SIG-M5 treated with dmso at 0.1 percent for 504 hours (cell line): ENCODE data around the gene EVI5L.

Experiments
- DNase-seq: peaks from one replicate; lab custom pipeline; 2025; ENCODE audit not compliant: unreplicated experiment; lab: John Stamatoyannopoulos, UW

Gene EVI5L

DNA sequence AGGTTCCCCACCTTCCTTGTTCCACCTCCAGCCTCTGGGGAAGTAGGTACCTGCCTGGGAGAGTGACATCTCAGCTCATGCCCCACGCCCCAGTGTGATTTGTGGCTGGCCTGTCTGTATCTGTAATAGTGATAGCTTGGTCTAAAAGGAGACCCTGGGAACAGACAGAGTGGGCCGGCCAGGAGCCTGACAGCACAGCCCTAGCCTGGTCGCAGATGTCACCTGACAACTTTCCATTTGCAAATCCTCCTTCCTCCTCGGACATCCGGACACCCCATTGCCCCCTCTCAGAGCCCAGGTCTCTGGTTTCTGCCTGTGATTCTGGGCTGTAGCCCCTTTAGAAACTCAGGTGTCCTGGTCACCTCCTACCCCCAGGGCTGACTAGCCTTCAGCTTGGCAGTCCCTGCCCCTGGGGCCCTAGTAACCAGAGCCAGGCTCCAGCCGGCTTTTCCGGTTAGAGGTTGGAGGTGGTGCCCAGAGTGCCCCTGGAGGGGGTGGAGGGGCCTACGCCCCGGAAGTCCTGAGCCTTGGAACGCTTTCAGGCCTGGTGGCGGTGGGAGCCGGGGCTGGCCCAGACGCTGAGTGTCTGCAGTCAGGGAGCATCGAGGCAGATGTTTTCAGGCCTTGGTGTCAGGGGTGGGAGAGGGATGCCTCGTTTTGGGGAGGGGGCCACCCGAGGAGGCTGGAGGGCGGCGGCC lies 64.7 kb downstream of the EVI5L start:
- no peak for DNase-seq

DNA sequence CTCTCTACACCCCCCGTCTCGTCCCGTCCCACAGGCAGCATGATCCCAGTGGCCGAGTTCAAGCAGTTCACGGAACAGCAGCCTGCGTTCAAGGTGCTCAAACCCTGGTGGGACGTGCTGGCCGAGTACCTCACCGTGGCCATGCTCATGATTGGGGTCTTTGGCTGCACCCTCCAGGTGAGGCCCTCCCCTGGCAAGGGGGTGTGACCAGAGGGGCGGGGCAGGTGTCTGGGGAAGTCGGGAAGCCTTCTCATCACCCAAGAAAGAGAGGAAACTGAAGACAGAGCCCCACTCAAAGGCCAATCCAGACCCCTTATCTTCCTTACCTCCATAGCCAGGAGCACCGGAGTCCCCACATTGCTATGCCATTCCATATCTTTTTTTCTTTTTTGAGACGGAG lies 65.5 kb downstream of the EVI5L start:
- DNase-seq, result no peak

DNA sequence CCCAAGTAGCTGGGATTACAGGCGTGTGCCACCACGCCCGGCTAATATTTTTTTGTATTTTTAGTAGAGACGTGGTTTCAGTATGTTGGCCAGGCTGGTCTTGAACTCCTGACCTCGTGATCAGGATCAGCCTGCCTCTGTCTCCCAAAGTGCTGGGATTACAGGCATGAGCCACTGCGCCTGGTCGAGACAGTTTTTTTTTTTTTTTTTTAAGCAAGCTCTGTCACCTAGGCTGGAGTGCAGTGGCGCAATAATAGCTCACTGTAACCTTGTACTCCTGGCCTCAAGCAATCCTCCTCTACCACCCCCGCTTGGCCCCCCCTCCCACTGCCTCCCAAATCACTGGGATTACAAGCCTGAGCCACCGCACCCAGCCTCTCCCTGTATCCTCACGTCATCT lies 67.3 kb downstream of the EVI5L start:
- no peak for DNase-seq

DNA sequence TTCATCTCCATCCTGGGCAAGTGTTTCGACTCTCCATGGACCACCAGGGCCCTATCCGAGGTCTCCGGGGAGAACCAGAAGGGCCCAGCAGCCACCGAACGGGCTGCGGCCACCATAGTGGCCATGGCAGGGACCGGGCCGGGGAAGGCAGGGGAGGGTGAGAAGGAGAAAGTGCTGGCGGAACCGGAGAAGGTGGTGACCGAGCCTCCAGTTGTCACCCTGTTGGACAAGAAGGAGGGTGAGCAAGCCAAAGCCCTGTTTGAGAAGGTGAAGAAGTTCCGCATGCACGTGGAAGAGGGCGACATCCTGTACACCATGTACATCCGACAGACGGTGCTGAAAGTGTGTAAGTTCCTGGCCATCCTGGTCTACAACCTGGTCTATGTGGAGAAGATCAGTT lies 68.9 kb downstream of the EVI5L start:
- DNase-seq, result no peak

DNA sequence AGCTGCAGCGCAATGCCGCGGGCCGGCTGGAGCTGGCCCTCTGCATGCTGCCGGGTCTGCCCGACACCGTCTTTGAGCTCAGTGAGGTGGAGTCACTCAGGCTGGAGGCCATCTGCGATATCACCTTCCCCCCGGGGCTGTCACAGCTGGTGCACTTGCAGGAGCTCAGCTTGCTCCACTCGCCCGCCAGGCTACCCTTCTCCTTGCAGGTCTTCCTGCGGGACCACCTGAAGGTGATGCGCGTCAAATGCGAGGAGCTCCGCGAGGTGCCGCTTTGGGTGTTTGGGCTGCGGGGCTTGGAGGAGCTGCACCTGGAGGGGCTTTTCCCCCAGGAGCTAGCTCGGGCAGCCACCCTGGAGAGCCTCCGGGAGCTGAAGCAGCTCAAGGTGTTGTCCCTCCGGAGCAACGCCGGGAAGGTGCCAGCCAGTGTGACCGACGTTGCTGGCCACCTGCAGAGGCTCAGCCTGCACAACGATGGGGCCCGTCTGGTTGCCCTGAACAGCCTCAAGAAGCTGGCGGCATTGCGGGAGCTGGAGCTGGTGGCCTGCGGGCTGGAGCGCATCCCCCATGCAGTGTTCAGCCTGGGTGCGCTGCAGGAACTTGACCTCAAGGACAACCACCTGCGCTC lies 69.8 kb downstream of the EVI5L start:
- DNase-seq, result no peak

DNA sequence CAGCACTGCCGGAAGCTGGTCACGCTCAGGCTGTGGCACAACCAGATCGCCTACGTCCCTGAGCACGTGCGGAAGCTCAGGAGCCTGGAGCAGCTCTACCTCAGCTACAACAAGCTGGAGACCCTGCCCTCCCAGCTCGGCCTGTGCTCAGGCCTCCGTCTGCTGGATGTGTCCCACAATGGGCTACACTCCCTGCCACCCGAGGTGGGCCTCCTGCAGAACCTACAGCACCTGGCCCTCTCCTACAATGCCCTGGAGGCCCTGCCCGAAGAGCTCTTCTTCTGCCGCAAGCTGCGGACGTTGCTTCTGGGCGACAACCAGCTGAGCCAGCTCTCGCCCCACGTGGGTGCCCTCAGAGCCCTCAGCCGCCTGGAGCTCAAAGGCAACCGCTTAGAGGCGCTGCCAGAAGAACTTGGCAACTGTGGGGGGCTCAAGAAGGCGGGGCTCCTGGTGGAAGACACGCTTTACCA lies 70.4 kb downstream of the EVI5L start:
- no peak for DNase-seq

DNA sequence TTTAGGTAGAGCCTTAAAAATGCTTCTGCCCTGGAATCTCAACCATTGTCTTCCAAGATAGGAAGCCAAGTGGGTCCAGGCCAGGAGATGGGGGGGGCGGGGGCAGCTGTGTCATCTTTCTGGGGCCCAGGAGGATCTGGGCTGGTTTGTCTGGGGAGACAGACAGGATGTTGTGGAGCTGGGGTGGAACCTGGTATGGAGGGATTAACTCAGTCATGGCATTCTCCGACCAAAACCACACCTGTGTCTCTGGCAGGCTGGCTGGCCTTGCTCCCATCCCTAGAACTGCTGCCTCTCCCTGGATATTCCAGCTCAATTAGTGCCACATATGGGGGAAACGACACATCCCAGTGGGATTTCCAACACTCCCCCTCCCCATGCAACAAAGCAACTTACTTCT lies 70.9 kb downstream of the EVI5L start:
- no peak for DNase-seq

DNA sequence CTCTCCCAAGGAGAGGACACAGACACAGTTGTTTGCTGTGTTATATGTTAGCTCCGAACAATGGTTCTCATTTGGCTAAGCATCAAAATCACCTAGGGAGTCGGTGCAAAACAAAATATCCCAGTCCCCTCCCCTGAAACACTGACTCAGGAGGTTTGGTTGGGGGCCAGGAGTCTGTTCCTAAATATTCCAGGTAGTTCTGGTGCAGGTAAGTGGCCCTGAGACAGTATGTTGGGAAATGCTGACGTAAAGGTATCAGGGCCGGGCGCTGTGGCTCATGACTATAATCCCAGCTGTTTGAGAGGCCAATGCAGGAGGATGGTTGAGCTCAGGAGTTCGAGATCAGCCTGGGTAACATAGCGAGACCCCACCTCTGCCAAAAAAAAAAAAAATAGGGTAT lies 71.3 kb downstream of the EVI5L start:
- no peak for DNase-seq

DNA sequence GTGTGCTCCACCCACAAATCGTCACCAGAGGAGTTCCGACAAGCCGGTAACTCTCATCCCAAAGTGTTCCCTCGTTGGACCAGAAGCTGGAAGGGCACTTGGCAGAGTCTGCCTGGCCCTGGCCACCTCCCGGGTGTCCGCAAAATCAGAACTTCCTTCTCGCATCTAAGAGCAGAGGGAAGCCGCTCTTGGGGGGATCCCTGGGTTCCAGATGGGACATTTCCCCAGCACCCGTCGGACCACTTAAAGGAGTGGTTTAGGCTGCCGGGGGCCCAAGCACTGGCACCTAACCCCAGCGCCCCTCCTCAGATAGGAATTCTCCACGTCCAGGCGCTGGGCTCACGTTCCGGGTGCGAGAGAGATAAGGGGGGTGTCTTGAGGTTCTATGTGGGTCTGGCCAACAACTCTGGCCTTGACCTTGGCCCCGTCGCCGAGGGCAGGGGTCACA lies 72.8 kb downstream of the EVI5L start:
- no peak for DNase-seq

DNA sequence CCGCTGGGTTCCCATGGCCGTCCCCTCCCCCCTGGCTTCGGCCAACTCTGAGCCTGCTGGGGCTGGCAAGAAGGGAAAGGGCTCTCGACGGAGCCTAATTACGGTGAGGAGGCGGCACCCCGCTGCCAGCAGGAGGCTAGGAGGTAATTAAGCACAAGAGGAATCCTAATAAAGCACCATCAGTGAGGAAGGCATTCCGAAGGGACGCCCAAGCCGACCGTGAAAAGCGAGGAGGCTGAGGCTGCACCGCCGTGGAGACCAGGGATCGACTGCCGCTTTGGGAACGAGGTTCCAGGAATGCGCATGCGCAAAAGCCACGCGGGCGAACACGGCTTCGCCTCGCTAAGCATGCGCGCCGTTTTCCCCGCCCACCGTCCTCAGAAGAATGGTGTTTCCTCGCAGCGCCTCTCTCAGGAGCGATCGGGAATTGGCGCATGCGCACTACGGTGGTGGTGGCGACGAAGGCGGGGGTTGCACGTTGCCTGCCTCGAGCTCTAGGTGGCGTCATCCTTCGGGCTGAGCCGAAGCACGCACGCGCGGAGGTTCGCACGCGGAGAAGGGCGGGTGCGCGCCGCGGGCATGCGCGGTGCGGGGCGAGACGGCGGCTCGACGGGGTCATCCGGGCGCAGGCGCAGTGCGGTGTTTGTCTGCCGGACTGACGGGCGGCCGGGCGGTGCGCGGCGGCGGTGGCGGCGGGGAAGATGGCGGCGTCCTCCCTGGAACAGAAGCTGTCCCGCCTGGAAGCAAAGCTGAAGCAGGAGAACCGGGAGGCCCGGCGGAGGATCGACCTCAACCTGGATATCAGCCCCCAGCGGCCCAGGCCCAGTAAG lies 73.4 kb downstream of the EVI5L start, which contains the start of gene MAP2K7:
Gene MAP2K7, plus strand, starts transcription at position 634 of the 830 bp plus-strand sequence. Its CDS starts 68 bp downstream, at position 702.
- peak; percentile 94 for DNase-seq

DNA sequence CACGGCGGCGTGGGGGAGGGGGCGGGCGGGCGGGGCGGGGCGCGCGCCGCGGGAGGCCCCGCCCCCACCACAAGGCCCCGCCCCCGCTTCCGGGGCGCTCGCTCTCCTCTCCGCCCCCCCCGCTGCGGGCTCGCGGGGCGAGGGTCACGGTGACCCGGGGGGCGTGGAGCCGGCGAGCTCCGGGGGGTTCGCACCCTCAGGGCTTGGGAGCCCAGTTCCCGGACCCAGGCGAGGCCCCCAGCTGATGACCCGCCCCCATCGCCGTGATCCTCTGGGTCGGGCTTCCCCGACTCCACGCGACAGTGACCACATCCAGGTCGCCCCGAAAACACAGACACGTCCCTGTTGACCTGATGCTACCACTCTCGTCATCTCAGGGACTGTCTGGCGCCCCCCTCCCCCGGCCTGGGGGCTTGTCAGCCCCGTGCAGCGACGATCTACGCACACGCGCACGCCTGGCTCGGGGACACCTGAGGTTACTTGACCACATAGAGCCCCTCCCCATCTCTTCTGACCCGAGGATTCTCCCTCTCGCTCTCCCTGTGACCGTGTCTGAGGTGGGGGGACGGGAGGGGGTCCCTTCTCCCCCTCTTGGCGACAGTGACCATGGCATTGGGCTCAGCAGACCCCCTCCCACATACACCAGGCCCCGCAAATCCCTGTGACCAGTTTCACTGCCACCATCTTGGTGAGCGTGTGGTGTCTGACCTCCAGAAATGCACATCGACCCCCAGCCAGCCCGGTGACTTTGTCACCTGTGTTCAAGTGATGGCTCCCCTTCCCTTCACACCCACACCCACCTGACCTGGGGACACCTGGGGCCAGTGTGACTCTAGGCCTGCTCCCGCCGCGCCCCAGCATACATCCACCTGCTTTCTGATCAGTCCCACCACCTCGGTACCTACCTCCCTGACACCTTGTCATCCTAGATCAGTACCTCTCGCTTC lies 74.3 kb downstream of the EVI5L start:
- no peak for DNase-seq

DNA sequence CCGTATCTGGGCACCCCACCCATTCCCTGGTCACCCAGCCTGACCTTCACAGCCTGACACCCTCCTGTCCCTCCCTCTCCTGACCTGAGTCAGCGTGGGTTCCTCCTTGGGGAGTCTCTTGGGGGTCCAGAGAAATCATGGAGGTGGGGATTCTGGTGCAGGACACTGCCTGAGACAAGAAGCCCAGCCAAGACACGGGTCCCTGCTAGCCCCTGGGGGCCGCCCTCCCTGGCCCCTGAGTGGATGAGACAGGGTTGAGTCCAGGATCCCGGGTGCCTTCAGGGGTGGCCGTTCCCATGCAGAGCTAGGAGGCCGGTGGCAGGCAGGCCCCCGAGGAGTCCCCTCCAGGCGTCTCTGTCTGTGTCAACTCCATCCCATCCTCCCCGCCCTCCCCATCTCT lies 75.2 kb downstream of the EVI5L start:
- no peak for DNase-seq

DNA sequence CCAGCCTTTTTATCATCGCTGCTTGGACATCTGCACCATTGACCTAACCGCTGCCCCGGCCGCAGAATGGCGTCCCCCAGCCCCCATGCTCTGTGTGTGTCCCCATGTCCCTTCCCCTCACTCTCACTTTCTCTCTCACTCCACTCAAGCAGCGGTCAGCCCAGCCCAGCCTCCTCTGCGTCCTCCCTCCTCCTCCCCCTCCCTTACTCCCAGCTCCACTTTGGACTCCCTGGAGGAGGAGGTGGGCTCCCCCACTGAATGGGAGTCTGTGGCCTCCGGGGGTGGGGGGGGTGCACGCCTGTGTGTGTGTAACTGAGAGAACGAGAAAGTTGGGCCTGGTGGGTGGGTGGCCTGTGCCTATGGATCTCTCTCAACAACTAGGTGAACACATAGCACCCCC lies 75.8 kb downstream of the EVI5L start:
- DNase-seq, result no peak

DNA sequence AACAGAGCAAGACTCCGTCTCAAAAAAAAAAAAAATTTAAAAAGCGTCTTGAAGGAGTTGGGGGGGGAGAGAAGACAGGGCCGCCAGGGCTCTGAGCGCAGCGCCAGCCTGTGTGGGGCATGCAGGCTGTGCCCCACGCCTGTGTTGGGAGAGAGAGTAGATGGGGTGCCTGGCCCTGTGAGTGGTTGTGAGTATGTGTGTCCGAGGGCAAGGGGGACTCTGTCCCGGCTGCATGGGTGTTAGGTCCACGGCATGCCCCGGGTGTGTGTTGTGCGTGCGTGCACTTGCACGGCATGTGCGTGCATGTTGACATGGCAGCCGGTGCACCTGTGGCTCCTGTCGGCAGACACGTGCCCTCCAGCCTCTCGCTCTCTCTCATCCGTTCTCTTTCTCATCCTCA lies 77.1 kb downstream of the EVI5L start:
- no peak for DNase-seq

DNA sequence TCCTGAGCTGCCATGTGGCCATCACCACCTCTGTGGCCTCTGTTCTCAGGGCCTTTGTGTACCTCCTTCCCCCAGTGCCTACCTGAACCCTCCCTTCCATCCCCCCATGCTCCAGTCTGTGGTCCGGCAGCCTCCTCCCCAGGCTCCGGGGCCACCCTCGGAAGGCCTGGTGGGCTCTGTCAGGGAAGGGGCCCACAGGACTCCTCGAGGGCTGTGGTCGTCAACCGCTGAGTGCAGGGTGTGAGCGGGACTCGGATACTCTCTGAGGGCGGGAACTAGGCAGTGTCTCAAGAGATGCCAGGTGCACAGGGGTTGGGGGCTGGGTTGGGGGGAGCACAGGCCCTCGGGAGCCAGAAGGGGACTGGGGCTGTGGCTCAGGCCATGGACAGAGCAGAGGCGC lies 77.5 kb downstream of the EVI5L start:
- no peak for DNase-seq

DNA sequence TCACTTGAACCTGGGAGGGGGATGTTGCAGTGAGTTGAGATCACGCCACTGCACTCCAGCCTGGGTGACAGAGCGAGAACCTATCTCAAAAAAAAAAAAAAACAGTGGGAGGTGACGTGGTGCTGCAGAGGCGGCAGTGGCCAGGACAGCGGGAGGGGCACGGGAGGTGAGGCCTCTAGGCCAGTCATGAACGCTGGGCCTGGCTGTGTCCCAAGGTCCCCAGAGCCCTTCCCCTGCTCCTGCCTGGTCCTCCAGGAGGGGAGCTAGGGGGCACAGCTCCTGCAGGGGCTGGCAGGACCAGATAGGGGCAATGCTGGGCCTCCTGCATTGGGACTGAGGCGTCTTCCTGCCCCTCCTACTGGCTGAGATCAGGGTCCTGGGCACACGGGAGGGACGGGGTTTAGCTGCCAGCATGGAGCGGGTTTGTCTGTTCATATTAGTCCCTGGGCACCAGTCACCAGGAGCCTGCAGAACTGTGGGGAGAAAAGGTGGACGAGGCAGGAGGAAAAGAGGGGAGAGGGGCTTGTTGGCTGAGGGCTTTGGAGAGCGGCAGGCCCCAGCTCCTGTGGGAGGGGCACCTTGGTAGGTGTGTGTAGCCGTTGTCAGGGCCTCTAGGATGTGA lies 78.2 kb downstream of the EVI5L start:
- no peak for DNase-seq

DNA sequence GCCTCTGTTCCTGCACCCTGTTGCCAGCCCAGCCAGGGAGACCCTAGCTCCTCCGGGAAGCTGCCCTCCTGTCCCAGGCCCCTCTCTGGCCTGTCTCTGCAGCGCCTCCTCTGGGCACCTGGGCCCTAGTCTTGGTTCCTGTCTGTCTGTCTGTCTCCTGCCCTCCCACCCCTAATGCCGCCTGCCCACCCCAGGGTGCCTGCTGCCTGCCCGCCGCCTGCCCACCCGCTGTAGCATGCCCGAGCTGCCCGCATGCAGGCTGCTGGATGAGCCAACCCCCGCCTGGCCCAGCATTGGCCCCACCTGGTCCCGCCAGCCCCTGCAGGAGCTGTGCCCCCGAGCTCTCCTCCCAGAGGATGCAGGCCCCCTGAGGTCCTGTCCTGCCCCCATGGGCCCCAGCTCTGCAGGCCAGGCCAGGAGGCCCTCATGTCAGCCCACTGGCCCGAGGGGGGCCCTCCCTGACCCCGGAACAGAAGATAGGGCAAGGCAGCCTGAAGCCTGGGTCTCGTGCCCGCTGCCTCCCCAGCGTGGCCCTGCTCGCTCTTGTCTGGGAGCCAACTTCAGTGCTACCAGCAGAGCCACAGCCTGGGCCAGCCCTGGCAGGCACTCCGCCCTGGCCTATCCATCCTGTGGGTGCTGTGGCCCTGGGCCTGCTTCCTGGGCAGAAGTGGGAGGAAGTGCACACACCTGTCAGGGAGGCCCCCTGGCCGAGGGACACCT lies 78.9 kb downstream of the EVI5L start:
- DNase-seq, result no peak

DNA sequence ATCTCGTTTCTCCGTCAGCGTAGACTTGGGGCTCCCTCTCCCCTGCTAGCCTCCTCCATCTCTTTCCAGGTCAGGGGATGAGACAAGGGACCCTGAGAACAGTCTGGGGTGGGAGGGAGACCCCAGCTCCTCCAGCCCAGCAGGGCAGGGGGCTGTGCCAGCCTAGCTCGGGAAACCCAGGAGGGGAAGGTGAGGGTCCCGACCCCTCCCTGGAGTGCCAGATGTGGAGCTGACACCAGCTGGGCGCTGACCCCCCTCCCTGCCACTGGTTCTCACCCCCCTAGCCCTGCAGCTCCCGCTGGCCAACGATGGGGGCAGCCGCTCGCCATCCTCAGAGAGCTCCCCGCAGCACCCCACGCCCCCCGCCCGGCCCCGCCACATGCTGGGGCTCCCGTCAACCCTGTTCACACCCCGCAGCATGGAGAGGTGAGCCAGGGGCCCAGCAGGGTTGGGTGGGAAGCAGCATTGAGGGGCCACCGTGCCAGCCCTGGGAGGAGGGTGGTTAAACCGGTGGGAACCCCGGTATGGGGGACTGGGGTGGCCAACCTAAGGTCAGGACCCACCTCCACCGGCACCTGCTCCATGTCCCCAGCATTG lies 79.6 kb downstream of the EVI5L start:
- DNase-seq, result no peak
